MM.1S (cell line): ENCODE data around the gene PTGIS.

Experiments
- DNase-seq: peaks from one replicate; pipeline ENCODE4 v3.0.0-alpha.2; 2015
- H2AFZ ChIP-seq: fragments of 300-600 bp; sonication (generic); 2 replicates; pipeline ENCODE4 v1.6.0; 2016; ENCODE audit warnings: antibody characterized with exemption, low read length
- H3F3A ChIP-seq: fragments of 300-600 bp; sonication (generic); 2 replicates; pipeline ENCODE4 v1.6.1; 2016; ENCODE audit warnings: mild to moderate bottlenecking, antibody characterized with exemption, low read length, moderate library complexity, mixed read lengths; ENCODE audit not compliant: insufficient read depth
- H3K27ac ChIP-seq: fragments of 300-600 bp; sonication (generic); 2 replicates; pipeline ENCODE4 v1.5.1; 2016; ENCODE audit warnings: mild to moderate bottlenecking, low read length
- H3K27me3 ChIP-seq: fragments of 300-600 bp; sonication (generic); replicated peaks from 2 replicates; pipeline ENCODE4 v1.6.0; 2016; ENCODE audit warnings: low read length; ENCODE audit not compliant: insufficient read depth
- H3K36me3 ChIP-seq: fragments of 300-600 bp; sonication (generic); replicated peaks from 2 replicates; pipeline ENCODE4 v1.6.1; 2016; ENCODE audit warnings: mild to moderate bottlenecking, low read length, mixed read lengths; ENCODE audit not compliant: insufficient read depth
- H3K4me1 ChIP-seq: fragments of 300-600 bp; sonication (generic); 2 replicates; pipeline ENCODE4 v1.6.1; 2016; ENCODE audit warnings: low read length, mixed read lengths
- H3K4me2 ChIP-seq: fragments of 300-600 bp; sonication (generic); 2 replicates; pipeline ENCODE4 v1.6.0; 2016; ENCODE audit warnings: low read depth, low read length
- H3K4me3 ChIP-seq: fragments of 300-600 bp; sonication (generic); 2 replicates; pipeline ENCODE4 v1.5.1; 2016; ENCODE audit warnings: low read length, mixed read lengths
- H3K79me2 ChIP-seq: fragments of 300-600 bp; sonication (generic); 2 replicates; pipeline ENCODE4 v1.6.1; 2016; ENCODE audit warnings: mixed run types, low read length, mixed read lengths
- H3K9ac ChIP-seq: fragments of 300-600 bp; sonication (generic); 2 replicates; pipeline ENCODE4 v1.6.1; 2016; ENCODE audit warnings: low read length, mixed read lengths
- H3K9me2 ChIP-seq: fragments of 300-600 bp; sonication (generic); replicated peaks from 2 replicates; pipeline ENCODE4 v1.6.1; 2016; ENCODE audit warnings: mild to moderate bottlenecking, low read length, mixed read lengths; ENCODE audit not compliant: insufficient read depth
- H3K9me3 ChIP-seq: fragments of 300-600 bp; sonication (generic); replicated peaks from 2 replicates; pipeline ENCODE4 v1.6.1; 2016; ENCODE audit warnings: mild to moderate bottlenecking, low read length, mixed read lengths; ENCODE audit not compliant: insufficient read depth
- H4K20me1 ChIP-seq: fragments of 300-600 bp; sonication (generic); 2 replicates; pipeline ENCODE4 v1.6.1; 2016; ENCODE audit warnings: mild to moderate bottlenecking, low read length, moderate library complexity, mixed read lengths; ENCODE audit not compliant: insufficient read depth
- CTCF ChIP-seq: fragments of 300-600 bp; sonication (generic); IDR thresholded peaks from 2 replicates; pipeline ENCODE4 v1.5.1; 2016; ENCODE audit warnings: antibody characterized with exemption, low read length, mixed read lengths
- EZH2 ChIP-seq: fragments of 300-600 bp; sonication (generic); optimal IDR thresholded peaks from 2 replicates; pipeline ENCODE3; 2017; ENCODE audit warnings: low read depth, mild to moderate bottlenecking, antibody characterized with exemption, low read length, mixed read lengths
- EZH2phosphoT487 ChIP-seq: fragments of 300-600 bp; sonication (generic); IDR thresholded peaks from 2 replicates; pipeline ENCODE4 v1.6.1; 2018; ENCODE audit warnings: antibody characterized with exemption, low read length

The PTGIS gene

GRCh38 chr20:49460131-49460530 is 107.8 kb downstream of the PTGIS start:
- peaks cover 12% of the 10 kb centered on the region; the same call in 1 of the 2 replicates for H3K27me3 ChIP-seq
- no peaks in the 10 kb centered on the region for H3K9me2 ChIP-seq
- H3K4me3 ChIP-seq, result no peak overlapping the region
- H3F3A ChIP-seq, result no peaks in the 10 kb centered on the region
- no peaks in the 10 kb centered on the region for H3K36me3 ChIP-seq
- no peak for DNase-seq
- H3K79me2 ChIP-seq, result no peaks in the 10 kb centered on the region
- TF ChIP-seq CTCF, result no peak
- TF ChIP-seq EZH2phosphoT487, result no peak
- no peaks in the 10 kb centered on the region for H3K9me3 ChIP-seq
- H3K4me2 ChIP-seq, result no peak overlapping the region
- no peaks in the 10 kb centered on the region for H3K4me1 ChIP-seq
- H3K9ac ChIP-seq, result no peak overlapping the region
- no peaks in the 10 kb centered on the region for H4K20me1 ChIP-seq
- H2AFZ ChIP-seq, result no peak overlapping the region
- H3K27ac ChIP-seq, result no peak overlapping the region

GRCh38 chr20:49459684-49460083 is 108.3 kb downstream of the PTGIS start:
- Histone ChIP-seq H3K4me3 (no peak overlapping the region), H2AFZ (no peak overlapping the region), H3K9ac (no peak overlapping the region), H4K20me1 (no peaks in the 10 kb centered on the region), H3K27ac (no peak overlapping the region), H3K36me3 (no peaks in the 10 kb centered on the region), H3K27me3 (peaks cover 12% of the 10 kb centered on the region; the same call in 1 of the 2 replicates), H3F3A (no peaks in the 10 kb centered on the region), H3K9me3 (no peaks in the 10 kb centered on the region), H3K9me2 (no peaks in the 10 kb centered on the region), H3K4me1 (no peaks in the 10 kb centered on the region), H3K4me2 (no peak overlapping the region), H3K79me2 (no peaks in the 10 kb centered on the region)
- no peak for TF ChIP-seq CTCF
- no peak for TF ChIP-seq EZH2
- TF ChIP-seq EZH2phosphoT487, result no peak
- DNase-seq, result no peak

- Histone ChIP-seq H3K27me3 (peaks cover 12% of the 10 kb centered on the region; the same call in 1 of the 2 replicates), H4K20me1 (no peaks in the 10 kb centered on the region), H3K27ac (no peak overlapping the region), H3K4me3 (no peak overlapping the region), H3K36me3 (no peaks in the 10 kb centered on the region), H3K9me3 (no peaks in the 10 kb centered on the region), H3K4me1 (no peaks in the 10 kb centered on the region), H3K9ac (no peak overlapping the region), H3K4me2 (no peak overlapping the region), H3K79me2 (no peaks in the 10 kb centered on the region), H3F3A (no peaks in the 10 kb centered on the region), H2AFZ (no peak overlapping the region), H3K9me2 (no peaks in the 10 kb centered on the region)
- no peak for DNase-seq
- no peak for TF ChIP-seq EZH2
- no peak for TF ChIP-seq CTCF
- no peak for TF ChIP-seq EZH2phosphoT487
These were observed 110.5 kb downstream of the PTGIS start for GRCh38 chr20:49457444-49457843.
